ENCODE results near the gene FUT7. TPM values are rescaled to one million over a fixed set of nuclear protein-coding genes. Genes with fewer than 3 reads are reported as not detected.

Gene FUT7
- total RNA-seq, 4 donors from 2014 or later: 0.32 to 0.83 TPM; not detected in 2

DNA sequence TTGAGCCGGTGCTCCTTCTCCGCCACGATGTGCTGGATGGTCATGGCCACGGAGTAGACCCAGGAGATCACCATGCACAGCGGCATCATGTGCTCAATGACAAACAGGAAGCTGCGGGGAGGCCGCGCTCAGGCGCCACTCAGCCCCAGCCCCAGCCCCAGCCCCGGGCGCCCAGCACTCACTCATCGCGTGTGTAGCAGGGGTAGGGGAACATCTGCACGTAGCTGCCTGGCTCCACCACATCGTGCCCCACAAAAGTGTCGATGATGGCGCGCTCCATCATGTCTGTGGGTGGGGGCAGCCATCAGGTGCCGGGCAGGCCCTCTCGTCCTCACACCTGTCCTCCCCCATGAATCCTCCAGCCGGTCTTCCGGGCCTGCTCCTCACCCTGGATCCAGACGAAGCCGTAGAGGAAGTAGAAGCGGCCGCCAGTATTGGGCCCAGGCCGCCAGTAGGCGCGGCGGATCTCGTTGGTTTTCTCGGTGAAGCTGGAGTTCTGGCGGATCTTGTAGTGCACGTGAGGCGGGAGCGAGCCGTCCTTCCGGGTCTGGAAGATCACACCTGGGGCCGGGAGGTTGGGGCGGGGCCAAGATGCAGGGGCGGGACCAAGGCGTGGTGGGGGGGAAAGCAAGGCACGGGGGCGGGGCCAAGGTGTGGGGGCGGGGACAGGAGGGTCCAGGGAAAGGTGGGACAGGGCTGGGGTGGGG, 13.9 kb downstream of the FUT7 start:
- H3K36me3 ChIP-seq: peaks cover 19 to 84% (median 78%) of the 10 kb centered on the region in 4 donors
- H3K27ac ChIP-seq (replicated peaks in 1 of 4): no peak overlapping the region
- DNase-seq (ENCODE audit: extremely low spot score): no peak
- WGBS: 91% methylated on average over 32 of the region's 45 CpGs
- H3K27me3 ChIP-seq: no peaks in the 10 kb centered on the region
- TF ChIP-seq POLR2AphosphoS5 (IDR thresholded peaks at IDR 0.05) (no peak), POLR2A (IDR thresholded peaks at IDR 0.05; ENCODE audit: low read depth) (no peak), EP300 (IDR thresholded peaks at IDR 0.05) (no peak)
- TF ChIP-seq, protein P1, sequence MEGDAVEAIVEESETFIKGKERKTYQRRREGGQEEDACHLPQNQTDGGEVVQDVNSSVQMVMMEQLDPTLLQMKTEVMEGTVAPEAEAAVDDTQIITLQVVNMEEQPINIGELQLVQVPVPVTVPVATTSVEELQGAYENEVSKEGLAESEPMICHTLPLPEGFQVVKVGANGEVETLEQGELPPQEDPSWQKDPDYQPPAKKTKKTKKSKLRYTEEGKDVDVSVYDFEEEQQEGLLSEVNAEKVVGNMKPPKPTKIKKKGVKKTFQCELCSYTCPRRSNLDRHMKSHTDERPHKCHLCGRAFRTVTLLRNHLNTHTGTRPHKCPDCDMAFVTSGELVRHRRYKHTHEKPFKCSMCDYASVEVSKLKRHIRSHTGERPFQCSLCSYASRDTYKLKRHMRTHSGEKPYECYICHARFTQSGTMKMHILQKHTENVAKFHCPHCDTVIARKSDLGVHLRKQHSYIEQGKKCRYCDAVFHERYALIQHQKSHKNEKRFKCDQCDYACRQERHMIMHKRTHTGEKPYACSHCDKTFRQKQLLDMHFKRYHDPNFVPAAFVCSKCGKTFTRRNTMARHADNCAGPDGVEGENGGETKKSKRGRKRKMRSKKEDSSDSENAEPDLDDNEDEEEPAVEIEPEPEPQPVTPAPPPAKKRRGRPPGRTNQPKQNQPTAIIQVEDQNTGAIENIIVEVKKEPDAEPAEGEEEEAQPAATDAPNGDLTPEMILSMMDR (IDR thresholded peaks at IDR 0.05): no peak
- intact Hi-C loops (cut with DNase I): no loop called here
- no peaks in the 10 kb centered on the region for H3K9me3 ChIP-seq
- no peaks in the 10 kb centered on the region for H3K4me1 ChIP-seq
- no peak overlapping the region for H3K4me3 ChIP-seq

DNA sequence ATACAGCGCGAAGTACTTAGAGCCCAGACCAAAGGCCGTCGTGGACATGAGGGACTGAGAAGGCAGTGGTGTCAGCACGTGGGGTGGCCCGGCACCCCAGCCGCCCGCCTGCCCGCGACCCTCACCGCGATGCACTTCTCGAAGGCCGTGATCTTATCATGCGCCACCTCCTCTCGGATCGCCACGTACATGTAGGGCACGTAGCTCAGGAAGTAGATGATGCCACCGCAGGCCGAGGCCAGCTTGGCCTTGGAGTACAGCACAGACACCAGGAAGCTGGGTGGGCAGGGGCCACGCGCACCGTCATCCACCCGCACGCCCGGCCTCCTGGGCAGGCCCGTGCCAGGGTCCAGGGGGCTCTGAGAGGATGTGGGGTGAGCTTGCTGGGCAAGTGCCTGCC, 14.8 kb downstream of the FUT7 start:
- no peak for TF ChIP-seq POLR2A (IDR thresholded peaks at IDR 0.05; ENCODE audit: low read depth)
- TF ChIP-seq, protein P1 (IDR thresholded peaks at IDR 0.05): no peak
- no peak for TF ChIP-seq POLR2AphosphoS5 (IDR thresholded peaks at IDR 0.05)
- TF ChIP-seq EP300 (IDR thresholded peaks at IDR 0.05): no peak
- 98% methylated on average over 18 of the region's 28 CpGs for WGBS
- intact Hi-C loops (cut with DNase I): no loop called here
- H3K27ac ChIP-seq (replicated peaks in 1 of 4): no peak overlapping the region
- peaks cover 20 to 92% (median 84%) of the 10 kb centered on the region in 4 donors for H3K36me3 ChIP-seq
- no peak overlapping the region for H3K4me3 ChIP-seq
- no peak for DNase-seq (ENCODE audit: extremely low spot score)
- no peaks in the 10 kb centered on the region for H3K4me1 ChIP-seq
- H3K27me3 ChIP-seq: no peaks in the 10 kb centered on the region
- H3K9me3 ChIP-seq: no peaks in the 10 kb centered on the region

DNA sequence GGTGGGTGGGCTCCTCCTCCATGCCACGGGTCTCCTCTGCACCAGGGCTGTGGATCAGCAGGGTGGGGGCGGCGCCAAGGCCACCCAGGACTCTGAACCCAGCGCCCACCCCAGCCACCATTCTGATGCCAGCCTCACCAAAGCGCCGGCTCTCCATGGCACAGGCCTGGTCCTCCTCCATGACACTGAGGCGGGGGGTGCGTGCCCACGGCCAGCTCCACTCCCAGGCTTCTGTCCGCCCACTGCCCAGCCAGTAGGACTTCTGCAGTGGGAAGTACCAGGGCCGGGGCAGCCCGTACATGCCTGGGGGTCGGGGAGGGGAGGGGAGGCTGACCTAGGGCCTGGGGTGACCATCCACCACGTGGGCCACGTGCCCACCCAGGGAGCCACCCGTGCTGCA, 15.5 kb downstream of the FUT7 start:
- TF ChIP-seq POLR2AphosphoS5 (IDR thresholded peaks at IDR 0.05): no peak
- TF ChIP-seq, protein P1 (IDR thresholded peaks at IDR 0.05): no peak
- no peak for TF ChIP-seq EP300 (IDR thresholded peaks at IDR 0.05)
- TF ChIP-seq POLR2A (IDR thresholded peaks at IDR 0.05; ENCODE audit: low read depth): no peak
- intact Hi-C loops (cut with DNase I): no loop called here
- Histone ChIP-seq H3K9me3 (no peaks in the 10 kb centered on the region), H3K27me3 (no peaks in the 10 kb centered on the region), H3K4me1 (no peaks in the 10 kb centered on the region), H3K27ac (replicated peaks in 1 of 4) (no peak overlapping the region), H3K36me3 (peaks cover 27 to 97% (median 90%) of the 10 kb centered on the region in 4 donors), H3K4me3 (no peak overlapping the region)
- no peak for DNase-seq (ENCODE audit: extremely low spot score)
- WGBS: no CpG with 5 or more reads among the region's 16 CpGs

DNA sequence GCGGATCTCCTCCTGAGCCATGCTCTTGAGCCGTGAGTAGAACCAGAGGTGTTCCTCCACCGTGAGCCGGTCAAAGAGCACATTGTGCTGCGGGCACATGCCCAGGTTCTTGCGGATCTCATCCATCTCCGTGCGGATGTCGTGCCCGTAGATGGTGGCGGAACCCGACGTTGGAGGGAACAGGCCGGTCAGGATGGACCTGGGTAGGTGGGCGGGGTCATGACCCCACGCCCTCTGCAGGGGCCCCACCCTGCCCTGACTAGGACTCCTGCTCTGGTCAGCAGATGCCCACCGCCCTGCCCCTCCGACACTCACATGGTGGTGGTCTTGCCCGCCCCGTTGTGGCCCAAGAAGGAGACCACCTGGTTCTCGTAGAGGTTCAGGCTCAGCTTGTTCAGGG, 15.9 kb downstream of the FUT7 start:
- DNase-seq (ENCODE audit: extremely low spot score): no peak
- H3K27ac ChIP-seq (replicated peaks in 1 of 4): no peak overlapping the region
- H3K4me3 ChIP-seq: no peak overlapping the region
- no peaks in the 10 kb centered on the region for H3K27me3 ChIP-seq
- H3K9me3 ChIP-seq: no peaks in the 10 kb centered on the region
- 97% methylated on average over 13 of the region's 21 CpGs for WGBS
- TF ChIP-seq POLR2AphosphoS5 (IDR thresholded peaks at IDR 0.05) (no peak), EP300 (IDR thresholded peaks at IDR 0.05) (no peak), POLR2A (IDR thresholded peaks at IDR 0.05; ENCODE audit: low read depth) (no peak)
- TF ChIP-seq, protein P1 (IDR thresholded peaks at IDR 0.05): no peak
- H3K36me3 ChIP-seq: peaks cover 31 to 97% (median 91%) of the 10 kb centered on the region in 4 donors
- intact Hi-C loops (cut with DNase I): no loop called here
- no peaks in the 10 kb centered on the region for H3K4me1 ChIP-seq

DNA sequence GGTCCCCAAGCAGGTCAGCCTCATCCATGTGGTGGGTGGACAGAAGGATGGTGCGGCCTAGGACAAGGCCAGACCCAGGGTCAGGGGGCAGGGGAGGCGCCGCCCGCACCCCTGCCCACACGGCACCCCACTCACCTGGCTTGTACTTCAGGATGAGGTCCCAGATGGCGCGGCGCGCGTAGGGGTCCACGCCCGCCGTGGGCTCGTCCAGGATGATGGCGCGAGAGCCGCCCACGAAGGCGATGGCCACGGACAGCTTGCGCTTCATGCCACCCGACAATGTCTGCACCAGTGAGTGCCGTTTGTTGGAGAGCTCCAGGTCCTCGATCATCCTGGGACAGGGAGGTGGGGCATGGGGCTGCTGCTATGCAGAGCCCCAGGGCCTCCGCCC, 16.4 kb downstream of the FUT7 start:
- Histone ChIP-seq H3K36me3 (peaks cover 31 to 95% (median 89%) of the 10 kb centered on the region in 4 donors), H3K27me3 (no peaks in the 10 kb centered on the region), H3K4me1 (no peaks in the 10 kb centered on the region), H3K9me3 (no peaks in the 10 kb centered on the region), H3K4me3 (no peak overlapping the region), H3K27ac (replicated peaks in 1 of 4) (no peak overlapping the region)
- DNase-seq (ENCODE audit: extremely low spot score): no peak
- 100% methylated on average over 1 of the region's 25 CpGs for WGBS
- no peak for TF ChIP-seq POLR2A (IDR thresholded peaks at IDR 0.05; ENCODE audit: low read depth)
- TF ChIP-seq, protein P1 (IDR thresholded peaks at IDR 0.05): no peak
- TF ChIP-seq POLR2AphosphoS5 (IDR thresholded peaks at IDR 0.05): no peak
- TF ChIP-seq EP300 (IDR thresholded peaks at IDR 0.05): no peak
- intact Hi-C loops (cut with DNase I): no loop called here

Measured in esophagus muscularis mucosa (tissue), 4 donors.